SIG-M5 treated with dmso at 0.1 percent for 504 hours (cell line): ENCODE measurements around the gene NRIP2.

Experiments
- DNase-seq: peaks from one replicate; lab custom pipeline; 2025; ENCODE audit not compliant: unreplicated experiment; lab: John Stamatoyannopoulos, UW

Gene NRIP2

DNA sequence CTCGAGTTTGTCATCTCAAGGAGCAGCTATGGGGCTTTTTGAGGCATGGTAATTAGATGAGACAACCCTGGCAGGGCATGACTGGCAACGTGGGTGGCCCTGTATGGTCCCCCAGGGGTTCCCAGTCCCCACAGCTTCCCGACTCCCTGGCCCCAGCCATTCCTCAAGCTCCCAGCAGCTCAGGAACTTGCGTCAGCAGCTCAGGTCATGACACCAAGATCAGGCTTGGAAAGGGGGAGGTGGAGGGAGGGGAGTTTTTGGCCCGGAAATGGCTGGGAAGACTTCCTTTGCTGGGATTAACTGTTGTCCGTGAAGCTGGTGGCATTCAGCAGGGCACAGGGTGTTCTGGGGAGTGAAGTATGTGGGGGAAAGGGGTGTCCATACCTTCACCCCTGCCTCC is 10.4 kb upstream of the NRIP2 start:
- no peak for DNase-seq

DNA sequence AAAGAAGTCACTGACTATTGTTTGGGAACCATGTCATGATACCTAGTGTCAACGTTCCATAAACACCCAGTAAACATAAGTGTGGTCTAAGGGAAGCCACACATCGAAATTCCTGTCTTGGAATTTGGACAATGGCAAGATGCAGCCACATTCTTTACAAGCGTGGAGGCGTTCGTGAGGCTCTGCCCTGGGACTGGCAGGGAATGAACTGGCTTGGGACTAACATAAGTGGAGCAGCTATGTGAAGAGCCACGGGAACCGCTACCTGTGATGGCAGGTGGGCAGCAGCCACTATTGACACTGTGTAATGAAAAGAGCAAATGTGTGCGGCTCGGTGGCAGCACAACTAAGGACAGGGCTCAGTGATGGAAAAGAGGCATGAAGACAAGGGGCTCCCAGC is 10.0 kb upstream of the NRIP2 start:
- DNase-seq: no peak

DNA sequence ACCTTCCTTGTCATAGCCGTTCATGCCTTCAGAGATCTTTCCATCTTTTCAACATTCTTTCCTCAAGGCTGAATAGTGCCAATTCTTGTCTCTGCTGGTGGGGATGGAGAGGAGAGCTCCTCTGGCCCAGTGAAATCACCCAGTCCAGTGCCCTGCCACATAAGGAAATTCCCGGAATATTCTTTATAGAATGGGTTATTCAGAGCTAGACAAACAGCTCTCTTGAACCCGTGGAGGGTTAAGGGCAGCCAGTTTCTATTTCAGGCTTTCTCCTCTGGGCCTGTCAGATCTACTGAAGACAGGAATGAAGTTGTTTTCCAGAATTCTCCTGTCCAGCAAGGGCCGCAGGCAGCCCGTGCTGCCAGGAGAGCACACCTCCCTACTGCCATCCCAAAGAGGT is 8.1 kb upstream of the NRIP2 start:
- no peak for DNase-seq

DNA sequence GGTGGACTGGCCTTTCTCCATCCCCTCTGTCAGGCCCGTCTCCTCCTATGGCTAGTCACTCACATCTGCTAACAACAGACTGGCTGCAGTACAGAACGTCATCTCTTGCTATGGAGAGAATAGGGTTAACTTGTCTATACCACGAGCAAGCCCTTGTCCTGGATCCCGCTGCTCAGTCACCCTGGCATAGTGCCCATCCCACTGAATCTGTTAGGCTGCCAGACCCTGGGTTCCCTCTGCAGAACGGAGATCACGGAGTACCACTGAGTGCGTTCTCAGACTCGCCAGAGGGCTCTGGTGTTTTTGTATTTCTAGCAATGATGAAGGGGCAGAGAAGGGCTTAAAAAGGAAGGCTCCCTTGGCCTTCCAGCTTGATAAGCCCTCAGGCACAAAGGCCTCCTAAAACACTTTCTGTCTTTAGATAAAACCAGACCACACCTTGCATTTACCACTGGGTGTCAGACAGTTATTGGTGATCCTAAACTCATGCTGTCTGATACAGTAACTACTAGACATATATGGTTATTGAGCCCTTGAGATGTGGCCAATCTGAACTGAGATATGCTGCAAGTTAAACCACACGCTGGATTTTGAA is 6.3 kb upstream of the NRIP2 start:
- DNase-seq: no peak

DNA sequence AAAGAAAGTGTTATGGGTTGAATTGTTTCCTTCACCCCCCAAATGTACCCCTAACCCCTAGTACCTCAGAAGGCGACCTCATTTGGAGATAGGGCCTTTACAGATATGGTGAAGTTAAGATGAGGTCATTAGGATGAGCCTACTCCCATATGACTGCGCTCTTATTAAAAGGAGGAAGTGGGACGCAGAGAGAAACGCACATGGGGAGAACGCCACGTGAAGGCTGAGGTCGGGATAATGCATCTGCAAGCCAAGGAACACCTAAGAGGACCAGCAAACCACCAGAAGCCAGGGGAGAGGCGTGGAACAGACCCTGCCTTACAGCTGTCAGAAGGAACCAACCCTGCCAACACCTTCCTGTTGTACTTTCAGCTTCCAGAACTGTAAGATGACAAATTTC is 1.7 kb upstream of the NRIP2 start:
- peak; percentile 86 for DNase-seq

DNA sequence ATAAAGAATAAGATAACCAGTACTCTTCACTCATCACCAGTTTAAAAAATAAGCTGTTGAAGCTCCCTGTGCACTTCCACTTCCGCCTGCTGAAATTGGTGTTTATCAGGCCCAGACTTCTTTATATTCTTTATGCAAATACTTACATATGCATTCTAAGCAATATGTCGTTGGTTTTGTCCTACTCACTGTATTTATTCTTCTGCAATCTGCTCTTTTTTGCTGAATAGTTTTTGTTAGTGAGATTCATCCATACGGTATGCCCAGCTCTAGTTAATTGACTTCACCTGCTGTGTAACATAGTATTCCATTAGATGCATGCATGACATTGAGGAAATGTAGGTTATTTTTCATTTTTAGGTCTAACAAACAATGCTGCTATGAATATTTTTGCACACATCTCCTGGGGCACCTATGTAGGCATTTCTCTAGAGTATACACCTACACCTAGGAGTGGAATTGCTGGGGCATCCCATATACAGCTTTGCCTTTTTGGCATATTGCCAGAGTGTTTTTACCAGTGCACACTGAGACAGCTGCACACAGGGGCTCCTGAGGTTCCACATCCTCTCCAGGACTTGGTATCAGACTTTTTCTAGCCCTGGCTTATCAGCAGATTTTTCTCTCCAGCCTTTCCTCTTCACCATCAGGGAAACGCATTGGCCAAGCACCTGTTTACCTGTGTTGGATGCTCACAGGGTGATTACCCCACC is 1.0 kb upstream of the NRIP2 start:
- DNase-seq: no peak

DNA sequence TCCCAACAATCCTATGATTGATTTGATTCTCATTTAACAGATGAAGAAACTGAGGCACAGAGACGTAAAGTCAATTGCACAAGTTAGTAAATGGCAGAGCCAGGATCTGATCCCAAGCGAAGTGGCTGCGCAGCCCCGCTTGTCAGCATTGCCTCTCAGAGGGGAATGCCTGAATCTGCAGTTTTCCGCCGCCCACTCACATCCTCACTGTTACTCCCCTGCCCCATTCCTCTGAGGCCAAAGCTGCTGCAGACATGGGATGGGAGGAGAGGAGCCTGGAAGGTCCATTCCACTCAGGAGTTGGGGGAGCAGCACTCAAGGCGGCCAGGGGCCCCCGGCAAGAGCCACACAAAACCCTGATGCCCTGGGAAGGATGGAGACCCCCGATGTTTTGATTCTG is 1.0 kb downstream of the NRIP2 start:
- DNase-seq: no peak

DNA sequence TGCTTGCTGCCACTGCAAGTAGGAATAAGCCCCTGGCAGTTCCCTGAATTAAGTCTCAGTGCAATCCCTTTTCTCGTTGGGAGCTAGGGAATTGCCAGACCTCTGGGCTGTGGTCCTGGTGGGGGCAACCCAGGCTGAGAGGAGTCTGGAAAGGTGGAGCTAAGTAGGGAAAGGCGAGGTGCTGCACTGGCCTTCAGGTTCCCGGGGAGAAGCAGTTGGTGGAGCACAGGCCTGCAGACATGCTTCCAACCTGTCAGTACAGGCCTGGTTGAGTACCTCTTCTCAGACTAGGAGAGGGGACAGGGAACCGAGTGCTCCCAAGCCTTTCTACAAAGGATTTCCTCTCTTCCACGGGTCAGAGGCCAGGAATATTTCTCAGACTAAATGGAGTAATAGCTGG is 1.5 kb downstream of the NRIP2 start:
- no peak for DNase-seq

DNA sequence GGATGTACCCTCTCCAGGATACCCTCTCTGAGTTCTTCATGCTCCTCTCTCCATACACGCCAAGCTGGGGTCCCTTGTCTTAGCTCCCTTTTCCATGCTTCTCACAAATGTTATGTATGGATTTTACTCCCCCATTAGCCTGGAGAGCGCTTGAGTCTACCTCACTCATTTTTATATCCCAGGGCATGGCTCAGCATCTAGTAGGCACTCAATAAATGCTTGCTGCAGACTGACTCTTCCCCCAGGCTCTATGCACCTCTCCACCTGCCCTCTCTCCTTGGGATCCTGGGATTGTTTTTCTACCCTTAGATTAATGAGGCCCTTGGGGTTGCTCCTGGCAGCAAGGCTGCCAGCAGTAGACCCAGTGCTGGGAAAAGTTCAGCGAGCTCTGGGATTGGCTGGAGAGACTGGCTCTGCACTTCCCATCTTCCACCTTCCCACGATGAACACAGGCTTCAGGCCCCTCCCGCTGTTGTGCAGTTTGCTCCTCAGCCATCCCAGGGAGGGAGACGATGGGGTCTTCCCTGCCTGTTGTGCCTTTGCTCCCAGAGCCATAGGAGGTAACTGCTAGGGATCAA is 2.2 kb downstream of the NRIP2 start:
- no peak for DNase-seq

DNA sequence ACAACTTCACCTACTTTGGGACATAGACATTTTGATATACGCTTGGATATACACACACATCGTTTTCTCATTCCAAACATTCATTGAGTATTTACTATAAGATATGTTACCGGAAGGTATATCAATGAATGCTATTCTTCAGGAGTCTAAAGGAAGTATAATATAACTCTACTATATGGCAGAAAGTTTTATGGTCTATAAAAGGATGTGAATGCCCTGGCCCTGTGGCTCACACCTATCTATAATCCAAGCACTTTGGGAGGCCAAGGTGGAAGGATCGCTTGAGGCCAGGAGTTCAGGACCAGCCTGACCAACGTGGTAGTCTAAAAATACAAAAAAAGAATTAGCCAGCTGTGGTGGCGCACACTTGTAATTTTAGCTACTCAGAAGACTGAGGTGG is 5.6 kb downstream of the NRIP2 start:
- DNase-seq: no peak

DNA sequence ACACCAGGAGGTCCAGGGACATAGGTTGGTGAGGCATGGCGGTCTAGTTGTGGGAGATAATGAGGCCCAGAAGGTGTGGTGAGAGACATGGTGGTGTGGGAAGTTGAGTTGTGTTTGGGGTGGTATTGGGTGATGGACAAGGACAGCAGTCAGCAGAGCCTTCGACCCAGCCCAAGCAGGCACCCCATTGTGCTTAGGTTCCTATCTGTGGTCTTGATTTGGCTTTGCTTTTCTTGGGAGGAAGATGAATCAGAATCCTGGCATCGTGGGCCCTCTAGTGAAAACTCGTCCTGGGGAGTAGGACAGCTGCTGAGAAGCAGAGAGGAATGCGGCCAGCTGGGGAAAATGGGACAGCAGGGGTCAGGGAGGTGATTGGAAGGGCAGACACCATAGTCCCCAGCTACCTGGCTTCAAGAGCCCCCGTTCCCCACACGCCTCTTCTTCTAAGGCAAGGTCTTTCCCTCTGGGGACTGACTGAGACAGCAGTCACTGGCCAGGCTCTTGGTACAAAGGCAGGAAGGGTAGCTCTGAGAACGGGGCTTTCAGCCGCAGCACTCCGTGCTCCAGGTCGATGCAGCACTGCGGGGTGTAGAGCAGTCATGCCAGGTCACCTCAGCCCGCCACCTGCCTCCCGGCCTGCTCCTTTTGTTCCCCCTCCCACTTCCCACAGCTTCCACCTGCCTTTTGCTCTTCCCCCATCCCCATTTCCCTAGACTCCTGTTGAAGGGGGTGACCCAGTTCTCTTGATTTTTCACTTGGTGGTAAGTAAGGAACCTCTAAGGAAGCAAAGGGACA is 7.9 kb downstream of the NRIP2 start:
- no peak for DNase-seq

DNA sequence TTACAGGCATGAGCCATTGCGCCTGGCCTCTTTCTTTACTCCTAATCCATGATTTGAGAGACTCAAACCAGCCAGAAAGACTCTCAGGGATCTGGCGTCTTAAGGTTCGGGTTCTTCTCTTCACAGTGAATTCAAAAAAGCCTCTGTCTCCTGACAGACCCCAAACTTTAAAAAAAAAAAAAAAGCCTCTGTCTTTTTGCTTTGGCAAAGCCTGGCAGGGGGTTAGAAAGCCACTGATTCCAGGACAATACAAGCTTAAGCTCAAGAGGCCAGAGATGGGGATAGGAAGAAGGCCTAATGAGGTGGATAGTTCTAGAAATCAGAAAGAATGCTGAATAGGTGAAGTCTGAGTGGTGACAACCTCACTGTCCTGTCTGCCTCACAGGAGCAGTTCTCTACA is 8.8 kb downstream of the NRIP2 start:
- no peak for DNase-seq

DNA sequence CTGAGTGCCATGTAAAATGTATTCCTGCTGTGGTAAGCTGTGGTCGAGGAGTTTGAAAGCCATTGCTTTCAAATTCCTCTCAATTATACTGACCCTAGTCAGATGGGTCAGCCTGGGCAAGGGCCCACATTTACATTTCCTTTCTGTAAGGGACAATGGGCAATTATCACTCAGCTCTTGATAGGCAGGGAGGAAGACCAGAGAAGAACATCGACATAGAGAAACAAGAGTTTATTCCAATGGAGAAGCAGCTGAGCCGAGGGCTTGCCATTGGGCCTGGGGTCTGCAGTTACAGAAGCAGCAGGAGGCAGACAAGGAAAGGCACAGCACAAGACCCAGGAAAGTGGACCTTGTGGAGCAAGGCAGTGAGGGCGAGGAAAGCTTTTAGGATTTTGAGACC is 9.7 kb downstream of the NRIP2 start:
- DNase-seq: no peak

DNA sequence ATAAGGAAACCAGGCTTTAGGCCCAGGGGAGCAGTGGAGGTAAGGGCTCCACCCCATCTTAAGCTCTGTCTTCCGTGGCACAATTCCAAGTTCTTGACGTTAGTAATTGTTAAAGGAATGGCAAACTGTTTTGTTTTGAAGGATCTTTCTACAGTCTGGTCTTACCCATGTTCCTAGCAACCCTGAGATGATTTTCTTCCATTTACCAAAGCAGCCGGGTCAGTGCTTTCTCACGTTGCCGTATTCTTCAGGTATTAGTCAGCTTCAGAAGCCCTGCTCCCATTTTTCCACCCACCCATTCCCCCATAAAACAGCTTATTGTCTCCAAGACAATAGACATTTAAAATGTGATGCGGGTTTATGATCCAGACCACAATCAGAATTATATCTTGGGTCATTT is 10.3 kb downstream of the NRIP2 start:
- DNase-seq: no peak

DNA sequence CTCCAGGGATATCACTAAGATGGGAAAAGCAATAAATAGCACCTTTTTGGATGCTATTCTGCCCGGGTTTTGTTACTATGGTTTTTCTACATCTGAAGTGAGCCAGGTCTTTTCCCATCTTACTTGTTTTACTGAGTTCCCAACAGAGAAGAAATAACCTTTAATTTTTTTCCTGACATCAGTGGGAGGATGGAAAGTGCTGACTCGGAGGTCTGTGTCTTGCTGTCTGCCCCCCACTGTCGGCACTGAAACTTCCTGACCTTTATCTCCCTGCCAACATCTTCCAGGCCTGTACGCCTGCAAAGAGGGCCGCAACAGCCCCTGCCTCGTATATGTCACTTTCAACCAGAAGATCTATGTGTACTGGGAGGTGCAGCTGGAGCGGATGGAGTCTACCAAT is 11.4 kb downstream of the NRIP2 start:
- DNase-seq: no peak

DNA sequence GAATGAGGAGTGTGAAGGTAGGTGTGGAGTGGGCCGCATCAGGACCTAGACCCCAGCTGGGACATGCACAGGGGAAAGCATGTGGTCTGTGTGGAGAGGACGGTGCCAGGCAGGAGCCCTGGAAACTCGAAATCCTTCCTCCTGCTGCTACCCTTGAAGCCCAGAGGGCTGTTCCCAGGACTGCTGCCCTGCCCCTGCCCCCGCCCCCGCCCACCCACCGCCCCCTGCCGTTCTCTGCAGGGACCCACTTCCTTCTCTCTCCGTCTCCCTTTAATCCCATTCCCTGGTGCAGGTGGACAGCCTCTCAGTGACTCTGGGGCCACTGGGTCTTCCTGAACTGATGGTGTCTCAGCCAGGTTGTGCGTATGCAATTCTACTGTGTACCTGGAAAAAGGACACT is 14.4 kb downstream of the NRIP2 start:
- DNase-seq: no peak

DNA sequence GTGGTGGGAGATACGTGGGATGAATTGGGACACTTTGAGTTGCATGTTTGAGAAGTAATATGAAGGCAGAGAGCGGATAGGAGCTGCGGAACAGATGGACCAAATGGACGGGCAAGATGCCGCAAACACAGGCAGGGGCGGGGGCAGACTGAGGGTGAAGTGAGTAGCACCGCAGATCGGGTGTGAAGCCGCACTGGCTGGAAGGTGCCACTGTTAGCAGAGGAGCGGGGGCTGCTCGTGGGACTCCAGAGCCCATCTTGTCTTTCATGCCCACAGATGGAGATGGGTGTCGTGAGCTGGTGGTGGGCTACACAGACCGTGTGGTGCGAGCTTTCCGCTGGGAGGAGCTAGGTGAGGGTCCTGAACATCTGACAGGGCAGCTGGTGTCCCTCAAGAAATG is 15.0 kb downstream of the NRIP2 start:
- no peak for DNase-seq

DNA sequence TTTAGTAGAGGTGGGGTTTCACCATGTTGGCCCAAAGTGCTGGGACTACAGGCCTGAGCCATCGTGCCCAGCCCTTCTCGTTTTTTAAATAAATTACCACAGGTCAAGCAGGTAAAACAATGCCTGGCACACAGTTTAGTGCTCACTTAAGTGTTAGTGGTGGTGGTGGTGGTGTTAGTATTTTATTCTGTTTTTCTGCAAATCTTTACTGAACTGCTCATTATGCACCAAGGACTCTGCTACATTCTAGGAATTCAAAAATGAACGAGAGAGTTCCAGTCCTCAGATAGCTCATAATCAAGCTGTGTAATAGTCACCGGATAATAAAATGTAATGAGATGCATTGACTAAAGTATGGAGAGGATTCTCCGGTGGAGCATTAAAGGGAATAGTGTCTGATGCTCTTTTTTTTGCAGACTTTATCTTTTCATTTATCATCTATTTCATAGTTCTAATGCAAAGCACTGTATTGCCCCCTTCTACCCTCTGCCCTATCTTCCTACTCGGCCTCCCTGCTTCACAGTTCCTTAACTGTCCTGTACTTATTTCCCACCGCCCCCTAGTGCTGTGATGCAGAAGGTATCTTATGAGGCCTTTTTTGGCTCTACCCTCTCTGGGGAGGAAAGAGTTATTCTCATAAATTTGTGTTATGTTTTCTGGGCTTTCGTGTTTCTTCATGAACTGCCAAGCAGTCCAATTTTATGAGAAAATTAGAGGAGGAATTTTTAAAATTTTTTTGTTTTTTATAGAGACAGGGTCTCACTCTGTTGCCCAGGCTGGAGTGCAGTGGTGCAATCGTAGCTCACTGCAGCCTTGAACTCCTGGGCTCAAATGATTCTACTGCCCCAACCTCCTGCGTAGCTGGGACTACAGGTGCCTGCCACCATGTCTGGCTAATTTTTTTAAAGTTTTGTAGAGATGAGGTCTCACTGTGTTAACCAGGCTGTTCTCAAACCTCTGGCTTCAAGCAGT is 21.3 kb downstream of the NRIP2 start:
- DNase-seq: peak; percentile 86

DNA sequence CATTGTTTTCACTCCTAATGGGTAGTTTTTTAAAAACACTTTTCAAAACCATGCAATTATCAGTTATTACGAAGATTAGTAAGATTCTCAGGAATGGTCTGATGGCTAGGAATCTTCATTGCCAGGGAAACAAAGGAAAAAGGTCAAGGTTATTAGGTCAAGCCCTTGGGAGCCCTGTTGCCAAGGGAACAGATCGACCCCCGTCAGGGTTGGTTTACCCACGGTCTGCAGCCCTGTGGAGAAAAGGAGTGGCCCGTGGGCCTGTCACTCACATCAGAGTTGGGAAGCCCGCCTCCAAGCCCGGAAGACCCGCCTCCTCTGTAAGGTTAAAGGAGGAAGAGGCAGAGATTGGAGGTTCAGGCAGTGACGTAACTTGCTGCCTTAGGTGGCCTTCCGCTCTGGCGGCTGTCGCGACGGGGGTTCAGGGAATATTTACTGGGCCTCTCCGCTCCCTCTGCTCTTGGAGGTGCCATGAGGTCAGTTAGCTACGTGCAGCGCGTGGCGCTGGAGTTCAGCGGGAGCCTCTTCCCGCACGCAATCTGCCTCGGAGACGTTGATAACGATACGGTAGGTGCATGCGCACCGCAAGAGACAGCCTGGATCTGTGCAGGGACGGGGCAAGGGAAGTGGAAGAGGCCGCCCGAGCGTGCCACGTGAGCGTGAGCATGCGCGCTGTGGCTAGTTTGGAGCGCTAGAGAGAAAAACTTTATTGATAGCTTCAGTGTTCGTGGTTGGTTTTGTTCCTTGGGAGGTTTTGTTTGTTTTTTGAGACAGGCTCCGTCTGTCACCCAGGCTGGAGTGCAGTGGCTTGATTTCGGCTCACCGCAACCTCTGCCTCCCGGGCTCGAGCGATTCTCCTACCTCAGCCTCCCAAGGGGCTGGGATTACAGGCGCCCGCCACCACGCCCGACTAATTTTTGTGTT is 22.3 kb downstream of the NRIP2 start, which contains the start of gene ITFG2:
Gene ITFG2, plus strand, starts transcription at position 379 of the 924 bp plus-strand sequence. Its CDS starts 93 bp downstream, at position 472.
- DNase-seq: peak; percentile 99

DNA sequence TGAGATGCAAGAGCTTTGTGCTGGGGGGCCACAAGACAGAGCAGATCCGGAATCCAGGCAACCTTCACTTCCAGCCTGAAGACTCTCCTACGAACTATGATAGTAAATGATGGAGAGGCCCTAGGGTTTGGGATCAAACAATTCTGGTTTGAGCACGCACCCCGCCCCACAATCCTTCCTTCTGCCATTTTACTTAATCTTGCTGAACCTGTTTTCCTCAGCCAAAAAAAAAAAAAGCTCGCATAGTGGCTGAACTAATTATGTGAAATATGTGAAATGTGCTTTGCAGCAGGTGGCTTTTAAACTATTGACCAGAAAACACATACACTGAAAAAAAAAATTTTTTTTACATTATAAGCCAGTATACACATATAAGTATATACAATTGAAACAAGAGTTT is 23.0 kb downstream of the NRIP2 start:
- no peak for DNase-seq
